Measurements from ENCODE around the gene NLGN3. TPM values are rescaled to one million over a fixed set of nuclear protein-coding genes. Genes with fewer than 3 reads are reported as not detected.

NLGN3 gene
- total RNA-seq, 1 donor, result 0.43 TPM

- no peak overlapping the region for H3K4me3 ChIP-seq (ENCODE audit: low read depth, low read length)
- DNase-seq (ENCODE audit: low read depth), result no peak
- TF ChIP-seq CTCF (IDR thresholded peaks at IDR 0.05; ENCODE audit: insufficient read depth, low read depth, low read length), result no peak
Observed at GRCh38 chrX:71168134-71168533, 23.5 kb downstream of the NLGN3 start.

- DNase-seq (ENCODE audit: low read depth), result no peak
- no peak for TF ChIP-seq CTCF (IDR thresholded peaks at IDR 0.05; ENCODE audit: insufficient read depth, low read depth, low read length)
- H3K4me3 ChIP-seq (ENCODE audit: low read depth, low read length), result no peak overlapping the region
Observed at GRCh38 chrX:71169586-71169985, 24.9 kb downstream of the NLGN3 start.

- H3K4me3 ChIP-seq (ENCODE audit: low read depth, low read length), result no peak overlapping the region
- no peak for TF ChIP-seq CTCF (IDR thresholded peaks at IDR 0.05; ENCODE audit: insufficient read depth, low read depth, low read length)
- no peak for DNase-seq (ENCODE audit: low read depth)
Observed at GRCh38 chrX:71170660-71171059, 26.0 kb downstream of the NLGN3 start.

GRCh38 chrX:71171110-71171801, 26.6 kb downstream of the NLGN3 start:
- no peak for TF ChIP-seq CTCF (IDR thresholded peaks at IDR 0.05; ENCODE audit: insufficient read depth, low read depth, low read length)
- no peak for DNase-seq (ENCODE audit: low read depth)

GRCh38 chrX:71173440-71173839, 28.8 kb downstream of the NLGN3 start:
- H3K4me3 ChIP-seq (ENCODE audit: low read depth, low read length), result no peak overlapping the region
- no peak for DNase-seq (ENCODE audit: low read depth)
- no peak for TF ChIP-seq CTCF (IDR thresholded peaks at IDR 0.05; ENCODE audit: insufficient read depth, low read depth, low read length)

More at GRCh38 chrX:71171110-71171801, 26.6 kb downstream of the NLGN3 start:
- no peak overlapping the region for H3K4me3 ChIP-seq (ENCODE audit: low read depth, low read length)

GRCh38 chrX:71174795-71175194, 30.2 kb downstream of the NLGN3 start:
- H3K4me3 ChIP-seq (ENCODE audit: low read depth, low read length), result no peak overlapping the region
- TF ChIP-seq CTCF (IDR thresholded peaks at IDR 0.05; ENCODE audit: insufficient read depth, low read depth, low read length), result no peak
- no peak for DNase-seq (ENCODE audit: low read depth)

- no peak overlapping the region for H3K4me3 ChIP-seq (ENCODE audit: low read depth, low read length)
- no peak for TF ChIP-seq CTCF (IDR thresholded peaks at IDR 0.05; ENCODE audit: insufficient read depth, low read depth, low read length)
- DNase-seq (ENCODE audit: low read depth), result no peak
Observed at GRCh38 chrX:71175531-71175930, 30.9 kb downstream of the NLGN3 start.

Data from fibroblast of villous mesenchyme (primary cell).